ENCODE data around the gene VPS13C. TPM values are rescaled to one million over a fixed set of nuclear protein-coding genes. Genes with fewer than 3 reads are reported as not detected.

The VPS13C gene
- total RNA-seq, 4 donors from 2014 or later = 97.7 to 151 (median 121) TPM

DNA sequence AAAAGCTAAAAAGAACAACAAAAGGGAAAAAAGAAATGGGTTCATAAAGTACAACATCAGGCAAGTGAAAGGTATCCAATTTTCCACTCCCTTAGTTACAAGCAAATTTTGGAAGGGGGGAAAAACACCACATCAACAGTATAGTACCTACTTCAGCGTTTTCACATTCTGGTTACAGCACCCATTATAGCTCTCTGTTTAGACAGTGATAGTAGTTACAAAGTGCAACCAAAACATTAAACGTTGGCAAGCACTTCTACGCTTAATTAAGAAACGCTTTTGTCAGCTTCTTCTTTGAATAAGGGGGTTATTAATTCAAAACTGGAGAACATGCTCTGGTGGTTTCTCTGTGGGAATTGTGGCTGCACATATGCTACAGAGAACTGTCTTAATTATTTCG is 180.2 kb downstream of the VPS13C start:
- no peaks in the 10 kb centered on the region for H3K27me3 ChIP-seq
- DNase-seq (ENCODE audit: low spot score in 2 of 2) = no peak
- TF ChIP-seq, protein P1, sequence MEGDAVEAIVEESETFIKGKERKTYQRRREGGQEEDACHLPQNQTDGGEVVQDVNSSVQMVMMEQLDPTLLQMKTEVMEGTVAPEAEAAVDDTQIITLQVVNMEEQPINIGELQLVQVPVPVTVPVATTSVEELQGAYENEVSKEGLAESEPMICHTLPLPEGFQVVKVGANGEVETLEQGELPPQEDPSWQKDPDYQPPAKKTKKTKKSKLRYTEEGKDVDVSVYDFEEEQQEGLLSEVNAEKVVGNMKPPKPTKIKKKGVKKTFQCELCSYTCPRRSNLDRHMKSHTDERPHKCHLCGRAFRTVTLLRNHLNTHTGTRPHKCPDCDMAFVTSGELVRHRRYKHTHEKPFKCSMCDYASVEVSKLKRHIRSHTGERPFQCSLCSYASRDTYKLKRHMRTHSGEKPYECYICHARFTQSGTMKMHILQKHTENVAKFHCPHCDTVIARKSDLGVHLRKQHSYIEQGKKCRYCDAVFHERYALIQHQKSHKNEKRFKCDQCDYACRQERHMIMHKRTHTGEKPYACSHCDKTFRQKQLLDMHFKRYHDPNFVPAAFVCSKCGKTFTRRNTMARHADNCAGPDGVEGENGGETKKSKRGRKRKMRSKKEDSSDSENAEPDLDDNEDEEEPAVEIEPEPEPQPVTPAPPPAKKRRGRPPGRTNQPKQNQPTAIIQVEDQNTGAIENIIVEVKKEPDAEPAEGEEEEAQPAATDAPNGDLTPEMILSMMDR (IDR thresholded peaks at IDR 0.05) = no peak
- TF ChIP-seq POLR2A (IDR thresholded peaks at IDR 0.05) (no peak), EP300 (IDR thresholded peaks at IDR 0.05) (no peak)
- peaks cover 0 to 32% (median 0%) of the 10 kb centered on the region in 3 donors for H3K36me3 ChIP-seq
- H3K4me1 ChIP-seq = no peaks in the 10 kb centered on the region
- H3K27ac ChIP-seq = no peak overlapping the region
- no peak overlapping the region for H3K4me3 ChIP-seq
- H3K9me3 ChIP-seq = no peaks in the 10 kb centered on the region
- WGBS, 2 donors = 75 to 76% methylated on average over 5 of the region's 5 CpGs

DNA sequence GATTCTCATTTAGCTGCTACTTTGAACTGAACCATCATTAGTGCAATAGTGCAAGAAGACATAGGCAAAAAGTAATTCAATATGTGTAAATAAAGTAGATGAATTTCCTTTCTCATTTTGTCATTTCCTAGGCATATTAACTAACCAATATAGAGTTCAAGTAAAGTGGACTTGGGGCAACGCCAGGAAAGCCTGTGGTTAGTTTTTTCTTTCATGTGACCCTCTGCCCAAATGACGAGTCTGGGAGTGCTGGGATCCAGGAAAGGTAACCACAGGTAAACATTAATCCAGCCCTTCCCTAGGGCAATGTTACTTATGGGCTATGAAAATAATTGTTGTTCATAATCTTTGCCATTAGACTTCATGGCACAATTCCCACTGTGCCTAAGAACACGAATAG is 181.0 kb downstream of the VPS13C start:
- DNase-seq (ENCODE audit: low spot score in 2 of 2) = no peak
- Histone ChIP-seq H3K4me3 (no peak overlapping the region), H3K27ac (no peak overlapping the region), H3K9me3 (no peaks in the 10 kb centered on the region), H3K4me1 (no peaks in the 10 kb centered on the region), H3K27me3 (no peaks in the 10 kb centered on the region), H3K36me3 (peaks cover 0 to 32% (median 0%) of the 10 kb centered on the region in 3 donors)
- 81 to 93% methylated on average over 3 of the region's 3 CpGs for WGBS, 2 donors
- TF ChIP-seq POLR2A (IDR thresholded peaks at IDR 0.05) = no peak
- TF ChIP-seq EP300 (IDR thresholded peaks at IDR 0.05) = no peak
- TF ChIP-seq, protein P1 (IDR thresholded peaks at IDR 0.05) = no peak

DNA sequence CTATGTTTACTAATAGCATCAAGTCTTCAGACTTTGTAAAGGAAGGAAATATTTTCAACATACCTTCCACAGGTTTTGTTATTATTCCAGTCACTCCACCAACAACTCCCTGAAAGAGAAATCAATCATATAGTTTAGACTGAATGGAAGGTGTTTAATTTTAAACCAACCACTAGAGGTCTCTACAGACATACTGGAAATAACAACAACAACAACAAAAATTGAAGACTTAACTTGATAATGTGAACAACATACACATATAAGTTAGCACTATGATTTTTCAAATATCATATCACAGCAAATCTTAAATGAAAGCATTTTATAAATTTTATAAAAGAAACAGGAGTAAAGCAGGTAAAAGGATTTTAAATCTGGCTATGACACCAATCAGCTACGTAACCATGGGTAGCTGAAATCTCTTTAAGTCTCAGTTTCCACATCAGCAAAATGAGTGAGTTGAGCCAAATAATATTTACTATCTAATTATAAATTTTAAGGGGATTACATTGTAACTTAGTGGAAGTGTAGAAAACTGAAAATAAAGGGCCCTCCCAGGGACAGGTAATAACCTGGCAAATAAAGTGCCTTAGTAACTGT is 188.2 kb downstream of the VPS13C start:
- Histone ChIP-seq H3K27ac (no peak overlapping the region), H3K27me3 (no peaks in the 10 kb centered on the region), H3K4me3 (no peak overlapping the region), H3K36me3 (peaks cover 0 to 59% (median 0%) of the 10 kb centered on the region in 3 donors), H3K4me1 (no peaks in the 10 kb centered on the region), H3K9me3 (no peaks in the 10 kb centered on the region)
- 96 to 97% methylated on average over 1 of the region's 1 CpG for WGBS, 2 donors
- DNase-seq (ENCODE audit: low spot score in 2 of 2) = no peak
- TF ChIP-seq POLR2A (IDR thresholded peaks at IDR 0.05) = no peak
- TF ChIP-seq EP300 (IDR thresholded peaks at IDR 0.05) = no peak
- TF ChIP-seq, protein P1 (IDR thresholded peaks at IDR 0.05) = peak in 4 of 5 experiments; percentile 27 to 51 (median 34)

DNA sequence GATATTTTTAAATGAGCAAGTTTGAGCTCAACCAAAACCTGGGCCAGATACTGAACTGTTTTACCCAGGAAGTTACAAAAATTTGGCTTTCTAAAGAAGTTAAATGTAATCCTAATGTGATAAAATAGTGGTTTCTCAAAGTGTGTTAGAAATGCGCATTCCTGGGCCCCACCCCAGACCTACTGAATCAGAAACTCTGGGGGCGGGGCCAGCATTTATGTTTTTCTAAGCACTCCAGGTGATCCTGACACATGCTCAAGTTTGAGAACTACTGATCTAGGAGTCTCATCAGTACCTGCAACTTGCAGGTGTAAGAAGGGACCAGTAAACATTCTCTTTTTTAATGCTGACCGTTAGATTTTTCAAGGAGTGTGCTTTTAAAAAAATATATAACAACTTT is 190.6 kb downstream of the VPS13C start:
- no peak overlapping the region for H3K4me3 ChIP-seq
- TF ChIP-seq, protein P1 (IDR thresholded peaks at IDR 0.05) = no peak
- WGBS, 2 donors = 96 to 99% methylated on average over 3 of the region's 3 CpGs
- H3K9me3 ChIP-seq = no peaks in the 10 kb centered on the region
- H3K27ac ChIP-seq = no peak overlapping the region
- no peak for DNase-seq (ENCODE audit: low spot score in 2 of 2)
- H3K4me1 ChIP-seq = no peaks in the 10 kb centered on the region
- H3K27me3 ChIP-seq = no peaks in the 10 kb centered on the region
- peaks cover 0 to 52% (median 0%) of the 10 kb centered on the region in 3 donors for H3K36me3 ChIP-seq

DNA sequence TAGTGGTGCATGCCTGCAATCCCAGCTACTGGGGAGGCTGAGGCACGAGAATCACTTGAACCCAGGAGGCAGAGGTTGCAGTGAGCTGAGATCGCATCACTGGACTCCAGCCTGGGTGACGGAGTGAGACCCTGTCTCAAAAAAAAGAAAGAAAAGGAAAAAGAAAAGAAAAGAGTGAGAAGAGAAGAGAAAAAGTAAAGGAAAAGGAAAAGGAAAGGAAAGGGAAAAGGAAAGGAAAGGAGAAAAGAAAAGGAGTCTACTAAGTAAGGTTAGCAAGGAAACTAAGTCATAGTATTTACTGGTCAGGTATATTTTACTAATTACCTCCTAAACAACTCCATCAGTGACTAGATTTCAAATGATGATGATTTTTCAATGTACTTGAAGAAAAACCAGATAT is 198.3 kb downstream of the VPS13C start:
- H3K9me3 ChIP-seq = no peaks in the 10 kb centered on the region
- no peak for TF ChIP-seq POLR2A (IDR thresholded peaks at IDR 0.05)
- no peak for TF ChIP-seq EP300 (IDR thresholded peaks at IDR 0.05)
- TF ChIP-seq, protein P1 (IDR thresholded peaks at IDR 0.05) = no peak
- no peak overlapping the region for H3K27ac ChIP-seq
- H3K36me3 ChIP-seq = peaks cover 0 to 20% (median 0%) of the 10 kb centered on the region in 3 donors
- no peaks in the 10 kb centered on the region for H3K4me1 ChIP-seq
- 95% methylated on average over 3 of the region's 3 CpGs for whole genome bisulfite sequencing, 2 donors
- no peak for DNase-seq (ENCODE audit: low spot score in 2 of 2)
- H3K27me3 ChIP-seq = no peaks in the 10 kb centered on the region
- no peak overlapping the region for H3K4me3 ChIP-seq

All from tibial nerve (tissue), 4 donors.